ENCODE results near the gene TNFSF10. TPM values are rescaled to one million over a fixed set of nuclear protein-coding genes. Genes with fewer than 3 reads are reported as not detected.

TNFSF10 gene
- total RNA-seq, 1 donor from 2014 or later, result not detected

DNA sequence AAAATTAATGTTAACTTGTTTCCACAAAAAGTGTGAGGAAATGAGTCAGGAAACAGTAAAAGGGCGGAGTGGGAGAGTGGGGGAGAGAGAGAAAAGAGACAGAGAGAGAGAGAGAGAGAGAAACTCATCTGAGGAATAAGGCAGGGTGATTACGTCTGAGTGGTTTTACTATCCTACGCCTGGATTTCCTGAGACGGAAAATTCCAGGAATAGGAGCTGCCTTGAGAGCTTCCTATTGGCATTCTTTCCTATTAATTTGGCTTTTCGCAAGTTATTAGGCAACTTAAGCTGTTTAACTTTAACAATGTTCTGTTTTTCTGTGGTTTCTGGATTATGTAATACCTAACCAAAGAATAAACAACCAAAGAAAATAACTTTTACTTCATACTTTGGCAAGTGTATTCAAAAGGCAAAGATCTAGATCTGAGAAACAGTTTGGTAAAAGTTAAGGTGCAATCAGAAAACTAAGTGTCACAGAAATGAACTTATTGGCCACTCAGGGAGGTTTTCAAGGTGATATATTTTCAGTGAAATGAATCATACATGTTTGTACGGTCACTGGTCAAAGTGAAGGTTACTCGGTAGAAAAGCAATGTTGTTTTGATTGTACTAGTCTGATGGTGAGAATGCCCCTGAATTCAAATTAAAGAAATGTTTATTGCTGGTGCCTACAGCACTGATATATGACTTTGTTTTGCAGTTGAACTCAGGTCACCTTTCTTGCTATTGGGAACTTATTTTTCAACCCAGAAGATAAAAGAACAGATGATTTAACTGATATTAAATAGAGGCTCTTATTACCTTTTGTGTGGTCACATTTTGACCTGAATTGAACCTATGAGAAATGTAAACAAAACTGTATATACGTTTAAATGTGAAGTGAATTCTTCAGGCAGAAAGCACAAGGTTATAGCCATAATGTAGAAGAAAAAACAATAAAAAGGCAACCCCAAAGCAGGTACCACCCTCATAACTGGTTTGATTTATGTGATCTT is 39.9 kb upstream of the TNFSF10 start:
- Mint-ChIP-seq H3K4me1 (no peaks in the 10 kb centered on the region), H3K4me3 (no peak overlapping the region), H3K36me3 (ENCODE audit: low read depth) (no peaks in the 10 kb centered on the region), H3K9me3 (peaks cover 13% of the 10 kb centered on the region), H3K27me3 (ENCODE audit: low read depth) (no peaks in the 10 kb centered on the region), H3K27ac (ENCODE audit: unreplicated experiment) (no peak overlapping the region)
- no peak for TF ChIP-seq CTCF (conservative IDR thresholded peaks at IDR 0.05)
- no peak for DNase-seq (ENCODE audit: low read depth, low spot score)

- H3K27ac Mint-ChIP-seq (ENCODE audit: unreplicated experiment), result no peak overlapping the region
- no peaks in the 10 kb centered on the region for H3K4me1 Mint-ChIP-seq
- no peaks in the 10 kb centered on the region for H3K36me3 Mint-ChIP-seq (ENCODE audit: low read depth)
- peaks cover 6% of the 10 kb centered on the region for H3K9me3 Mint-ChIP-seq
- no peak overlapping the region for H3K4me3 Mint-ChIP-seq
- DNase-seq (ENCODE audit: low read depth, low spot score), result no peak
- no peak for TF ChIP-seq CTCF (conservative IDR thresholded peaks at IDR 0.05)
- no peaks in the 10 kb centered on the region for H3K27me3 Mint-ChIP-seq (ENCODE audit: low read depth)
These were observed 38.8 kb upstream of the TNFSF10 start for GRCh38 chr3:172561897-172562640.

- no peaks in the 10 kb centered on the region for H3K36me3 Mint-ChIP-seq (ENCODE audit: low read depth)
- no peak overlapping the region for H3K4me3 Mint-ChIP-seq
- DNase-seq (ENCODE audit: low read depth, low spot score), result no peak
- no peaks in the 10 kb centered on the region for H3K9me3 Mint-ChIP-seq
- no peaks in the 10 kb centered on the region for H3K27me3 Mint-ChIP-seq (ENCODE audit: low read depth)
- TF ChIP-seq CTCF (conservative IDR thresholded peaks at IDR 0.05), result no peak
- H3K27ac Mint-ChIP-seq (ENCODE audit: unreplicated experiment), result no peak overlapping the region
- H3K4me1 Mint-ChIP-seq, result no peaks in the 10 kb centered on the region
These were observed 37.4 kb upstream of the TNFSF10 start for GRCh38 chr3:172560586-172560985.

DNA sequence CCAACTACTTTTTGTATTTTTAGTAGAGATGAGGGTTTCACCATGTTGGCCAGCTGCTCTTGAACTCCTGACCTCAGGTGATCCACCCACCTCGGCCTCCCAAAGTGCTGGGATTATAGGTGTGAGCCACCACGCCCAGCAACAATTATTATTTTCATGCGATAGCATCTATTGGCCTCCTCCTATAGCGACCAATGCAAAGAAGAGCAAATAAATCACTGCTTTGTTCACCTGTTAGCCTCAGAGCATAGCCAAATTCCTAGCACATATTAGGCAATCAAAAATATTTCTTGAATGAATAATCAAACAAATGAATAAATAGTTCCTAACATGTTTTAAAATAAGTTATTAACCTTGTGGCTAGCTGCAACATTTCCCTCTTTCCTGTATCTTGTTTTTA is 36.8 kb upstream of the TNFSF10 start:
- no peaks in the 10 kb centered on the region for H3K9me3 Mint-ChIP-seq
- no peaks in the 10 kb centered on the region for H3K27me3 Mint-ChIP-seq (ENCODE audit: low read depth)
- no peak for DNase-seq (ENCODE audit: low read depth, low spot score)
- TF ChIP-seq CTCF (conservative IDR thresholded peaks at IDR 0.05), result no peak
- no peaks in the 10 kb centered on the region for H3K4me1 Mint-ChIP-seq
- H3K27ac Mint-ChIP-seq (ENCODE audit: unreplicated experiment), result no peak overlapping the region
- H3K4me3 Mint-ChIP-seq, result no peak overlapping the region
- no peaks in the 10 kb centered on the region for H3K36me3 Mint-ChIP-seq (ENCODE audit: low read depth)

- H3K36me3 Mint-ChIP-seq (ENCODE audit: low read depth), result no peaks in the 10 kb centered on the region
- no peak overlapping the region for H3K27ac Mint-ChIP-seq (ENCODE audit: unreplicated experiment)
- no peak for TF ChIP-seq CTCF (conservative IDR thresholded peaks at IDR 0.05)
These were observed 35.8 kb upstream of the TNFSF10 start for GRCh38 chr3:172559020-172559419.

More at GRCh38 chr3:172559020-172559419, 35.8 kb upstream of the TNFSF10 start:
- H3K27me3 Mint-ChIP-seq (ENCODE audit: low read depth), result no peaks in the 10 kb centered on the region
- no peak for DNase-seq (ENCODE audit: low read depth, low spot score)
- no peak overlapping the region for H3K4me3 Mint-ChIP-seq
- no peaks in the 10 kb centered on the region for H3K9me3 Mint-ChIP-seq
- H3K4me1 Mint-ChIP-seq, result no peaks in the 10 kb centered on the region

All from neural crest cell (in vitro differentiated cells).